Activated CD4-positive, alpha-beta T cell treated with anti-CD3 and anti-CD28 coated beads, Interleukin-2, Interleukin-6, amounts not matched to agents 100 ng/mL and 50 ng/mL, durations not matched to agents 16 hours and 8 hours (primary cell): ENCODE measurements around the gene OR11H1.
"Not testable (repeated sequence)": the region's sequence is repeated elsewhere in the genome, so short reads cannot be mapped to it uniquely, and the experiment has no call there.

Experiments used
- DNase-seq: peaks from one replicate; pipeline ENCODE4 v3.0.0-alpha.2; 2020

OR11H1 gene

GRCh38 chr22:15527892-15528291 is at the start of gene OR11H1:
Gene OR11H1 (plus strand): TSS chr22:15528192. CDS start chr22:15528192, 0 bp downstream.
- not testable (repeated sequence) for DNase-seq

GRCh38 chr22:15509967-15510366 is 18.0 kb upstream of the OR11H1 start:
- not testable (repeated sequence) for DNase-seq

- not testable (repeated sequence) for DNase-seq
Observed at GRCh38 chr22:15515896-15516295, 12.1 kb upstream of the OR11H1 start.

GRCh38 chr22:15553767-15554166 is 25.8 kb downstream of the OR11H1 start:
- DNase-seq, result not testable (repeated sequence)

GRCh38 chr22:15563461-15563860 is 35.5 kb downstream of the OR11H1 start:
- not testable (repeated sequence) for DNase-seq

GRCh38 chr22:15565063-15565462 is 37.1 kb downstream of the OR11H1 start:
- DNase-seq, result not testable (repeated sequence)
